Measurements from ENCODE around the gene NLRC5.

DNA sequence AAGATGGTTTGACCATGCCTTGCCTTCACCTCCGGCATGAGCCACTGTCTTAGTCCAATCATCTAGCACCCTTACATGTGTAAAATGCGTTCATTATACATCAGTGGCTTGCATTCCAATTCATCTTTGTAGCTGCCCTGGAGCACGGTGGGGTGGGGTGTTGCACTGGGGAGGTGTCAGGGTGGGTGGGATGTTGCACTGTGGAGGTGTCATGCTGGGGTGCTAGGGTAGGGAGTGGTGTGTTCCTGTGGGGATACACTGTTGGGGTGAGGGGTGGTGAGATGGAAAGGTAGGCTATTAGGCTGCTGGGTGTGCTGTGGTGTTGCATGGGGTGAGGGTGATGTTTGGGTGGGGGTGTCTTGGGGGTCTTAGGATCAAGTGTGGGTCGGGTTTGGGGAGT lies 47.0 kb downstream of the NLRC5 start:
- TF ChIP-seq, protein P1, sequence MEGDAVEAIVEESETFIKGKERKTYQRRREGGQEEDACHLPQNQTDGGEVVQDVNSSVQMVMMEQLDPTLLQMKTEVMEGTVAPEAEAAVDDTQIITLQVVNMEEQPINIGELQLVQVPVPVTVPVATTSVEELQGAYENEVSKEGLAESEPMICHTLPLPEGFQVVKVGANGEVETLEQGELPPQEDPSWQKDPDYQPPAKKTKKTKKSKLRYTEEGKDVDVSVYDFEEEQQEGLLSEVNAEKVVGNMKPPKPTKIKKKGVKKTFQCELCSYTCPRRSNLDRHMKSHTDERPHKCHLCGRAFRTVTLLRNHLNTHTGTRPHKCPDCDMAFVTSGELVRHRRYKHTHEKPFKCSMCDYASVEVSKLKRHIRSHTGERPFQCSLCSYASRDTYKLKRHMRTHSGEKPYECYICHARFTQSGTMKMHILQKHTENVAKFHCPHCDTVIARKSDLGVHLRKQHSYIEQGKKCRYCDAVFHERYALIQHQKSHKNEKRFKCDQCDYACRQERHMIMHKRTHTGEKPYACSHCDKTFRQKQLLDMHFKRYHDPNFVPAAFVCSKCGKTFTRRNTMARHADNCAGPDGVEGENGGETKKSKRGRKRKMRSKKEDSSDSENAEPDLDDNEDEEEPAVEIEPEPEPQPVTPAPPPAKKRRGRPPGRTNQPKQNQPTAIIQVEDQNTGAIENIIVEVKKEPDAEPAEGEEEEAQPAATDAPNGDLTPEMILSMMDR (IDR thresholded peaks at IDR 0.05) = no peak
- no peak for TF ChIP-seq POLR2A (IDR thresholded peaks at IDR 0.05)

Measured in body of pancreas (tissue), 4 donors.